NOMO-1 treated with dmso at 0.1 percent for 144 hours (cell line): Measurements from ENCODE around the gene ANO9.
A peak's percentile ranks its signal among the peaks of the same experiment; 100 is the strongest.

ENCODE experiments used
- DNase-seq: peaks from one replicate; lab custom pipeline; 2025; ENCODE audit not compliant: unreplicated experiment; lab: John Stamatoyannopoulos, UW

The ANO9 gene

GRCh38 chr11:452916-453527, 11.2 kb upstream of the ANO9 start:
- DNase-seq, result no peak

- no peak for DNase-seq
Observed at GRCh38 chr11:452203-452744, 10.5 kb upstream of the ANO9 start.

GRCh38 chr11:451738-452137, 9.9 kb upstream of the ANO9 start:
- DNase-seq, result no peak

- peak; percentile 48 for DNase-seq
Observed at GRCh38 chr11:450809-451451, 9.1 kb upstream of the ANO9 start.

- peak; percentile 94 for DNase-seq
Observed at GRCh38 chr11:449889-450808, 8.3 kb upstream of the ANO9 start, which contains the start of gene PTDSS2. Gene PTDSS2 (plus strand): TSS chr11:450279. CDS start chr11:450456, 177 bp downstream.

DNA sequence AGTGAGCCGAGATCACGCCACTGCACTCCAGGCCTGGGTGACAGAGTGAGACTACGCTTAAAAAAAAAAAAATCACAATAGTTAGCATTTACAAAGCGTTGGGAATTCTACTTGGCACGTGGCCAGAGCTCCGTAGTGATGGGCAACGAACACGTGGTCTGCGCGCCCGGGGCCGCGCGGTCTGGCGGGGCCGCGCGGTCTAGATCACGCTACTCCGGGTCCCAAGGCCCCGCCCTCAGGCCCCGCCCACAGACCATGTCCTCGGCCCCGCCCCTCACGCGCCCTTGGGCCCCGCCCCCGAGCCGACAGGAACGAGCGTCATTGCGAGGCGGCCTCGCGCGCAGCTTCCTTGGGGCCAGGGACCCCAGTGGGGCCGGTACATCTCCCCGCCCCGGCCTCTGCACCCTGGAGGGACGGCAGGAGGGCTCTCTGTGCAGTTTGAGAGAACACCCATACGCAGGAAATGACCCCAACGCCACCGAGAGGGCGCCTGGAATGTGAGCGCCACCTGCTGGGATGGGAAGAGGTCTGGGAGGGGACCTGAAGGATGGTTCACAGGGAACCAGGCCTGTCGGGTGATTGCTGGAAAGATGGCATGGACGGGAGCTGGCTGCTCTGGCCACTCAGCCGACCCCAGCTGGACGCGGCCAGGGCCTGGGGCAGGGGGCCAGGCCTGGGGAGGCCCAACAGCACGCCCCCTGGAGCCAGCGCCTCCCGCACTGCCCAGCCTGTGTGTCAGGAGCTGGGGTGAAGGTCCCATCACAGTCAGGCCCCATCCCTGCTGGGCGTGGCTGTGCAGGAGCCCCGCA, 6.3 kb upstream of the ANO9 start:
- peak; percentile 74 for DNase-seq

DNA sequence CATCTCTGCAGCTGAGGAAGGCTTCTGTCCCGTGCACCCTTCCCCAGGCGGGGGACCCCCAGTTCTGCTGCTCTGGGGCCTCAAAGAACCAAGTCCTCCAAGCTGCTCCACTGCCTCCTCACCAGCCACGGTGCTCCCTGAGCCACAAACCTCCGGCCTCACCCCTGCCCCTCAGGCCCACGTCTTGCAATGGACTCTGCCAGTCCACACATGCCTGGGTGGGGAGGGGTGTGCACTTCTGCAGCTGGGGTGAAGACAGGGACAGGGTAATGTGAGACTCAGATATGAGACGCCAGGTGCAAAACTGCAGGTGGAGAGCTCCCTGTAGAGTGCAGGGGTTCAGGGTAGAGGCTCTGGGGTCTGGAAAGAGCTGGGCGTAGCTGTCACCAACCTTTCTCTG, 5.1 kb upstream of the ANO9 start:
- no peak for DNase-seq

DNA sequence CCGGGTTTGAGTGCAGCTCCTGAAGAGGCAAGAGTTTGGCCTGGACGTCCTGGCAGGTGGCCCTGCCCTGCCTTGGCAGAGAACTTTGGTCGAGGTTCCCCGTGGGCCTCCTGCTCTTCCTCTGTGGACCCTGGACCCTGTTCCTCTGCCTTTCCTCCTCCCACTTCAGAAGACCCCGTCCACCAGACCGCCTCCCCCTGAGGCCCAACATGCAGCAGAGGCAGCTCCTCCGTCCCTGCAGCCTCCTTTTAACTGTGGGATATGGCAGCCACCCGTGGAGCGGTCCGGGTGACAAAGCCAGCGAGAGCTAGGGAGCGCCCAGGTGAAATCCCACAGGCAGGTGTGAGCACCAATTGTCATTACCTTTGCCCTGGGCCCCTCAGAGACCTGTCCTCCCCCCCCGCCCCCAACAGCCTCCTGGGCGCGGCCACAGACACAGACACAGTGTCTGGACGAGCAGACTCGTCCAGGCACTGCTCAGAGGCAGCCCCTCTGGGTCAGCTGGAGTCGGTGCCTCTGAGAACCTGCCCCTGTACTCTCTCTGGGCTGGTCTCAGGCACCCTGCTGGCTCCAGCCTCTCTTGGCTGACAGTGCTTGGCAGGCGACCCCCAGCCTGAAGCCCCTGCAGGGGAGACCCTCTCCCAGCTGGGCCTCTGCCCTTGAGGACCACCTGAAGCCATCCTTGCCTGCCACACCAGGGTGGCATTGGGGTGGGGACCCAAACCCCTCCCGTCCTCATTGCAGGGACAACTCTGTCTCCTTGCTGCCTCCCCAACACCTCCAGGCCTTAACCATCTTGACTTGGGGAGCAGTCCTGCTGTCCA, 4.2 kb upstream of the ANO9 start:
- no peak for DNase-seq

DNA sequence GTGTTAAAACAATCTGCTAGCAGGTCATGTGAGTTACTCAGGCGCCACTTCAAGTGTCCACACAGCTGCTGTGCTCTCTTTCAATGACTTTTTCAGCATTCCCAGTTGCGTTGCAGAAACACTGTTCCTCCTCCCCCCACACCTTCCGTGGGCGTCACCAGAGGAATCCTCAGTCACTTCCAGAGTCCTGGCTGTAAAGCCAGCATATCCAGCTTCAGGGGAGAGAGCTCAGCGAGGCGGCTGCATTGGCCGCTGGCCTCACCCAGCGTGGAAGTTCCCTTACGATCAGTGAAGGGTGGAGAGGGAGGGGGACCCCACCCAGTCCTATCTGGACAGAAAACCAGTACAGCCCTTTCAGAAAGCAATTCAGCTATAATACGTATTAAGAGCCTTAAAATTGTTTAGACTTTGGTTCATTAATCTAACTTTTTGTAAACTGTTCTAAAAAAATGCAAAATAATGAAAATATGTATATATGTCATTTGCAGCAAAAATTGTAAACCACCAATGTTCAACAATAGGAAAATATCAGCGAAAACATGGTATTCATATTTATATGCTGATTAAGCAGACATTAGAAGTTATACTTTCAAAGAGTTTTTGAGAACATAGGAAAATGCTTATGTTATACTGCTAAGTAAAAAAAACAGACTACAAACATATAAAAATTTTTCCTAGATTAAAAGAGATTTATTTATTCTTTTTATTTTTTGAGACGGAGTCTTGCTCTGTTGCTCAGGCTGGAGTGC, 2.8 kb upstream of the ANO9 start:
- DNase-seq, result no peak

GRCh38 chr11:443542-444199, 1.9 kb upstream of the ANO9 start:
- DNase-seq, result no peak

DNA sequence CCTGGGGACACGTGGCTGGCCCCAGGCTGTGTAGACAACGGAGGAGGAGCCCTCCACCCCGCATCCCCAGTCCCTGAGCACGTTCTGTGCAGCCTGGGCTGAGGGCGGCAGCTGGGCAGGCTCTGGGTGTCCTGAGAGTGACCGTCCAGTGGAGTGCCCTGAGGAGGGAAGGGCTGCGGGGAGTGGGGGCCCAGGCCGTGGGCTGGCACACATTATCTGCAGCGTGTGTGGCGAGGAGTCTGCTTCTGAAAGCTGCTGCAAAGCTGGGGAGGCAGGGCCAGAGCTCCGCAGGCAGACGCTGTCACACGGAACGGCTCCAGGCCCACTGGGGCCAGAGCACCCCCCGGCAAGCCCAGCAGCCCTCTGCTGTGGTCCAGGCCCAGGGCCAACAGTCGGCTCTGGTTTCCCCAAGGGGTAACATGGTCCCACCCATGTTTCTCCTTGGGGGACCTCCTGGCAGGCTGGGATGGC, 835 bp upstream of the ANO9 start:
- DNase-seq, result no peak

GRCh38 chr11:441043-441417, 781 bp downstream of the ANO9 start:
- DNase-seq, result no peak

- DNase-seq, result peak; percentile 19
Observed at GRCh38 chr11:440065-441042, 1.5 kb downstream of the ANO9 start.

GRCh38 chr11:439315-440064, 2.3 kb downstream of the ANO9 start:
- no peak for DNase-seq

GRCh38 chr11:438101-438844, 3.5 kb downstream of the ANO9 start:
- DNase-seq, result no peak
